Measurements from ENCODE around the gene CHD5. TPM values are rescaled to one million over a fixed set of nuclear protein-coding genes. Genes with fewer than 3 reads are reported as not detected.

Gene CHD5
- total RNA-seq, 1 experiment from 2014 or later: 0.39 TPM

DNA sequence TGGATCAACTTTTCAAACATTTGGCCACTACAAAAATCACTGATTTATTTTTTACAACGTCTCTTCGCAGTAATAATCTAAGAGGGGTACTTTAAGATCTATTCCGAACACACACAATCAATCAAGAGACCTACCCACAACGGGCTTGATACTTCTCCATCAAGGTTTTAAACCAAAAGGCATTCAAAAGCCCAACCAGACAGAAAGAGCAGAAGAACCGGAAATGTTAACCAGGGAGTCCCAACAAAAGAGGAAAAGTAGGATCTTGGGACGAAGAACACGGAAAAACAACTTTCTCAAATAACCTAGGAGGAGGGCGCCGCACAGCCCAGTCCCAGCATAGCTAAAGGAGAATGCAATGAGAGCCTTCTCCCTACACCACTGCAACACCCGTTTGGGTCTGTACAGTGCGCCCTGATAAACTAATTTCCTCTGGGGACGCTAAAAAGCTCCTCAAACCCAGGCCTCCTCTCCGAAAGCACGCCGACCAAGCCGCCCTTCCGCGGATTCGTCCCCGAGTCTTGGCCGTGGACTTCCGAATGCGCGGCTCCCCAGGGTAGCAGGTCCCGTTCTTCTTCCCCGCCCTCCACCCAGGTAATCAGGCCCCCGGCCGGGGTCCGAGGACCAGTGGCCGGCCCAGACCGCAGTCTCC, 18.7 kb upstream of the CHD5 start:
- TF ChIP-seq, protein P1, sequence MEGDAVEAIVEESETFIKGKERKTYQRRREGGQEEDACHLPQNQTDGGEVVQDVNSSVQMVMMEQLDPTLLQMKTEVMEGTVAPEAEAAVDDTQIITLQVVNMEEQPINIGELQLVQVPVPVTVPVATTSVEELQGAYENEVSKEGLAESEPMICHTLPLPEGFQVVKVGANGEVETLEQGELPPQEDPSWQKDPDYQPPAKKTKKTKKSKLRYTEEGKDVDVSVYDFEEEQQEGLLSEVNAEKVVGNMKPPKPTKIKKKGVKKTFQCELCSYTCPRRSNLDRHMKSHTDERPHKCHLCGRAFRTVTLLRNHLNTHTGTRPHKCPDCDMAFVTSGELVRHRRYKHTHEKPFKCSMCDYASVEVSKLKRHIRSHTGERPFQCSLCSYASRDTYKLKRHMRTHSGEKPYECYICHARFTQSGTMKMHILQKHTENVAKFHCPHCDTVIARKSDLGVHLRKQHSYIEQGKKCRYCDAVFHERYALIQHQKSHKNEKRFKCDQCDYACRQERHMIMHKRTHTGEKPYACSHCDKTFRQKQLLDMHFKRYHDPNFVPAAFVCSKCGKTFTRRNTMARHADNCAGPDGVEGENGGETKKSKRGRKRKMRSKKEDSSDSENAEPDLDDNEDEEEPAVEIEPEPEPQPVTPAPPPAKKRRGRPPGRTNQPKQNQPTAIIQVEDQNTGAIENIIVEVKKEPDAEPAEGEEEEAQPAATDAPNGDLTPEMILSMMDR (IDR thresholded peaks at IDR 0.05; ENCODE audit: insufficient read depth in 1 of 2, low read depth in 1 of 2, low read length in 1 of 2, severe bottlenecking in 1 of 2, unreplicated experiment in 1 of 2): no peak
- Histone ChIP-seq H3K4me3 (ENCODE audit: low read depth, low read length) (peak overlapping the region; percentile 87), H3K9me3 (no peaks in the 10 kb centered on the region), H3K36me3 (ENCODE audit: control insufficient read depth, insufficient read depth, low read length) (no peaks in the 10 kb centered on the region; the same call in 1 of the 2 replicates), H3K27me3 (replicated peaks; ENCODE audit: control insufficient read depth, insufficient read depth, low read length) (no peaks in the 10 kb centered on the region), H3K4me1 (peaks cover 14% of the 10 kb centered on the region)
- ChIA-PET CTCF (interaction anchor here (0.5 to 0.7 kb wide), 2 partner anchors 10 to 34 kb away, joined by 3 read pairs; no protein-coding TSS in a partner anchor), POLR2A (no interaction called here)
- Mint-ChIP-seq H3K4me1 (ENCODE audit: low read depth, unreplicated experiment) (peaks cover 18% of the 10 kb centered on the region), H3K36me3 (ENCODE audit: insufficient read depth, unreplicated experiment) (peaks cover 54% of the 10 kb centered on the region), H3K27me3 (ENCODE audit: insufficient read depth, unreplicated experiment) (no peaks in the 10 kb centered on the region), H3K4me3 (ENCODE audit: unreplicated experiment) (peak overlapping the region; percentile 83), H3K27ac (ENCODE audit: unreplicated experiment) (peak overlapping the region; percentile 95), H3K9me3 (ENCODE audit: unreplicated experiment) (no peaks in the 10 kb centered on the region)
- DNase-seq: peak in 1 of 2 experiments; percentile 35
- intact Hi-C loops (cut with micrococcal nuclease; ENCODE audit: unreplicated experiment): loop anchor here (5.0 kb wide), 1 partner anchor 39 kb away; the partner anchor contains the start of gene ICMT
- TSS peak; percentile 55 for BruUV-seq (replicated peaks)

DNA sequence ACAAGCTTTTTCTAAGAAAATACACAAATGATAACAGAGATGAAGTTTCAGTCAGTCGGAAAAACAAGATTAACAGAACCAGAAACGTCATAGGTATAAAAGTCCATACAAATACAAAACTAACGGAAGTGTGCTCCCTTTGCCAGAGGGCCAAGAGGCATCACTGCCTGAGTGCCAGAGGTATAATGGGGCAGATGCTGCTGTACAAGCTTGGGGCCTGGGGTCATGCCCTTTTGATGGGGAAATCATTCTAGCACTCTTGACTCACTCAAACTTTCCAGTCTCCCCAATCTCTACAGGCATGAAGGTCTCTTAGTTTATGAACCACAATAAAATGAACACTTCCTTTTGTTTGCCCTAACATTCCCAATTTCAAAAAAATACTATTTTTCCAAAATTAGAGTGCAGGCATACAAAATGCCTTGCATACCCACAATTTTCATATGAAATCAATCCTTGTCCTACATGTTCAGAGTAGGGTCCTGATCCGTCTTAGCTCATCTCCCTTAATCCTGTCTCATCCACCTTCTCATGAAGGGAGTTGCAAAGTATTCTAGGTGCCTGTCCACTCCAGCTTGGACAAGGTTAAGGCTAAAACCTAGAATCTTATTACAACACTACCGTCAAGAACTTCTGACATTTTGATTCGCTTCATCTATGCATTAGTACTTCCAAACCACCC, 17.8 kb upstream of the CHD5 start:
- Histone ChIP-seq H3K36me3 (ENCODE audit: control insufficient read depth, insufficient read depth, low read length) (no peaks in the 10 kb centered on the region; the same call in 1 of the 2 replicates), H3K27me3 (replicated peaks; ENCODE audit: control insufficient read depth, insufficient read depth, low read length) (no peaks in the 10 kb centered on the region), H3K4me1 (peaks cover 14% of the 10 kb centered on the region), H3K9me3 (no peaks in the 10 kb centered on the region), H3K4me3 (ENCODE audit: low read depth, low read length) (peak overlapping the region; percentile 87)
- DNase-seq: no peak
- Mint-ChIP-seq H3K4me1 (ENCODE audit: low read depth, unreplicated experiment) (peaks cover 18% of the 10 kb centered on the region), H3K27ac (ENCODE audit: unreplicated experiment) (peak overlapping the region; percentile 95), H3K36me3 (ENCODE audit: insufficient read depth, unreplicated experiment) (peaks cover 63% of the 10 kb centered on the region), H3K9me3 (ENCODE audit: unreplicated experiment) (no peaks in the 10 kb centered on the region), H3K4me3 (ENCODE audit: unreplicated experiment) (peak overlapping the region; percentile 83), H3K27me3 (ENCODE audit: insufficient read depth, unreplicated experiment) (no peaks in the 10 kb centered on the region)
- TF ChIP-seq, protein P1 (IDR thresholded peaks at IDR 0.05; ENCODE audit: insufficient read depth in 1 of 2, low read depth in 1 of 2, low read length in 1 of 2, severe bottlenecking in 1 of 2, unreplicated experiment in 1 of 2): no peak
- BruUV-seq (replicated peaks): no TSS peak
- ChIA-PET POLR2A (no interaction called here), CTCF (interaction anchor here (0.7 kb wide), 1 partner anchor 35 kb away, joined by 3 read pairs; no protein-coding TSS in a partner anchor)
- intact Hi-C loops (cut with micrococcal nuclease; ENCODE audit: unreplicated experiment): loop anchor here (5.0 kb wide), 1 partner anchor 39 kb away; the partner anchor contains the start of gene ICMT

DNA sequence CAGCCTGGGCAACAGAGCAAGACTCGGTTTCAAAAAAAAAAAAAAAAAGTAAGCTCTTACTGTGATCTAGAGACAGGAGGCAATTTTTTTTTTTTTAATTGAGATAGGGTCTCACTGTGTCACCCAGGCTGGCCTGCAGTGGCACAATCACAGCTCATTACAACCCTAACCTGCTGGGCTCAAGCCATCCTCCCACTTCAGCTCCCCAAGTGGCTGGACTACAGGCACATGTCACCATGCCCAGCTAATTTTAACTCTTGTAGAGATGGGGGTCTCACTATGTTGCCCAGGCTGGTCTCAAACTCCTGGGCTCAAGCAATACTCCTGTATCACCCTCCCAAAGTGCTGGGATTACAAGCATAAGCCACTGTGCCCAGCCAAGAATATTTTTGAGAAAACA, 11.8 kb upstream of the CHD5 start:
- Mint-ChIP-seq H3K27me3 (ENCODE audit: insufficient read depth, unreplicated experiment) (no peaks in the 10 kb centered on the region), H3K27ac (ENCODE audit: unreplicated experiment) (no peak overlapping the region), H3K4me1 (ENCODE audit: low read depth, unreplicated experiment) (no peaks in the 10 kb centered on the region), H3K9me3 (ENCODE audit: unreplicated experiment) (no peaks in the 10 kb centered on the region), H3K4me3 (ENCODE audit: unreplicated experiment) (no peak overlapping the region), H3K36me3 (ENCODE audit: insufficient read depth, unreplicated experiment) (peaks cover 91% of the 10 kb centered on the region)
- TF ChIP-seq, protein P1 (IDR thresholded peaks at IDR 0.05; ENCODE audit: insufficient read depth in 1 of 2, low read depth in 1 of 2, low read length in 1 of 2, severe bottlenecking in 1 of 2, unreplicated experiment in 1 of 2): no peak
- H3K27me3 ChIP-seq (replicated peaks; ENCODE audit: control insufficient read depth, insufficient read depth, low read length): no peaks in the 10 kb centered on the region
- ChIA-PET POLR2A (no interaction called here), CTCF (interaction anchor here (0.7 kb wide), 1 partner anchor 63 kb away, joined by 6 read pairs; no protein-coding TSS in a partner anchor)
- no peak for DNase-seq
- no TSS peak for BruUV-seq (replicated peaks)
- intact Hi-C loops (cut with micrococcal nuclease; ENCODE audit: unreplicated experiment): no loop called here
- no peaks in the 10 kb centered on the region; the same call in 1 of the 2 replicates for H3K36me3 ChIP-seq (ENCODE audit: control insufficient read depth, insufficient read depth, low read length)
- H3K9me3 ChIP-seq: no peaks in the 10 kb centered on the region
- no peaks in the 10 kb centered on the region for H3K4me1 ChIP-seq
- H3K4me3 ChIP-seq (ENCODE audit: low read depth, low read length): no peak overlapping the region
